Lower lobe of right lung (tissue), 2 donors: ENCODE results near the gene INPP4B. TPM values are rescaled to one million over a fixed set of nuclear protein-coding genes. Genes with fewer than 3 reads are reported as not detected.

Experiments used
- ATAC-seq, 2 donors: fragments of 200-7000 bp; cut with Tn5 transposase; one replicate each; pipeline ENCODE4 v1.9.1; 2020 to 2022; ENCODE audit warnings: mild to moderate bottlenecking in 2 of 2, moderate library complexity in 2 of 2
- DNase-seq: peaks from one replicate; pipeline ENCODE4 v3.0.0-alpha.2; 2020
- H3K27ac ChIP-seq: fragments of 200-600 bp; one replicate; pipeline ENCODE4 v1.8.0; 2022
- H3K27me3 ChIP-seq: fragments of 200-600 bp; one replicate; pipeline ENCODE4 v1.8.0; 2022; ENCODE audit warnings: low read depth
- H3K36me3 ChIP-seq: fragments of 200-600 bp; one replicate; pipeline ENCODE4 v1.8.0; 2022; ENCODE audit warnings: mild to moderate bottlenecking
- H3K4me1 ChIP-seq: fragments of 200-600 bp; one replicate; pipeline ENCODE4 v1.8.0; 2022
- H3K4me3 ChIP-seq: fragments of 200-600 bp; one replicate; pipeline ENCODE4 v1.8.0; 2022; ENCODE audit warnings: mild to moderate bottlenecking
- H3K9me3 ChIP-seq: fragments of 200-600 bp; one replicate; pipeline ENCODE4 v1.8.0; 2022
- intact Hi-C: fragments of 100-400 bp; cut with DNase I; formaldehyde crosslinking; loops from one replicate; pipeline ENCODE4 v1.11.0; 2022
- total RNA-seq: library from RNA; stranded (reverse); fragmentation: NEBNext Ultra II Directional; extraction: Animal tissue kit (Norgen Biotek cat#: 25700); gene quantifications from one replicate; pipeline ENCODE4 v1.2.1, GENCODE V29; 2021
- TF ChIP-seq, protein P1 (sequence below): fragments of 200-600 bp; IDR thresholded peaks from one replicate; pipeline ENCODE4 v1.8.0; 2022; ENCODE audit warnings: antibody characterized with exemption, mild to moderate bottlenecking
- donor health status: DM: no; HTN: yes; CAD: no; lungs with severe emphysema.

The INPP4B gene
- total RNA-seq, 1 donor from 2014 or later: 12.1 TPM

GRCh38 chr4:142687547-142688275, 158.4 kb downstream of the INPP4B start:
- TF ChIP-seq, protein P1, sequence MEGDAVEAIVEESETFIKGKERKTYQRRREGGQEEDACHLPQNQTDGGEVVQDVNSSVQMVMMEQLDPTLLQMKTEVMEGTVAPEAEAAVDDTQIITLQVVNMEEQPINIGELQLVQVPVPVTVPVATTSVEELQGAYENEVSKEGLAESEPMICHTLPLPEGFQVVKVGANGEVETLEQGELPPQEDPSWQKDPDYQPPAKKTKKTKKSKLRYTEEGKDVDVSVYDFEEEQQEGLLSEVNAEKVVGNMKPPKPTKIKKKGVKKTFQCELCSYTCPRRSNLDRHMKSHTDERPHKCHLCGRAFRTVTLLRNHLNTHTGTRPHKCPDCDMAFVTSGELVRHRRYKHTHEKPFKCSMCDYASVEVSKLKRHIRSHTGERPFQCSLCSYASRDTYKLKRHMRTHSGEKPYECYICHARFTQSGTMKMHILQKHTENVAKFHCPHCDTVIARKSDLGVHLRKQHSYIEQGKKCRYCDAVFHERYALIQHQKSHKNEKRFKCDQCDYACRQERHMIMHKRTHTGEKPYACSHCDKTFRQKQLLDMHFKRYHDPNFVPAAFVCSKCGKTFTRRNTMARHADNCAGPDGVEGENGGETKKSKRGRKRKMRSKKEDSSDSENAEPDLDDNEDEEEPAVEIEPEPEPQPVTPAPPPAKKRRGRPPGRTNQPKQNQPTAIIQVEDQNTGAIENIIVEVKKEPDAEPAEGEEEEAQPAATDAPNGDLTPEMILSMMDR: no peak
- Histone ChIP-seq H3K27ac (no peak overlapping the region), H3K9me3 (no peaks in the 10 kb centered on the region), H3K4me3 (no peak overlapping the region), H3K36me3 (no peaks in the 10 kb centered on the region), H3K4me1 (no peaks in the 10 kb centered on the region), H3K27me3 (no peaks in the 10 kb centered on the region)
- ATAC-seq (no peak), DNase-seq (no peak)
- intact Hi-C loops: no loop called here

GRCh38 chr4:142686081-142686480, 160.0 kb downstream of the INPP4B start:
- TF ChIP-seq, protein P1: no peak
- Histone ChIP-seq H3K9me3 (no peaks in the 10 kb centered on the region), H3K4me1 (no peaks in the 10 kb centered on the region), H3K36me3 (no peaks in the 10 kb centered on the region), H3K27ac (no peak overlapping the region), H3K4me3 (no peak overlapping the region), H3K27me3 (no peaks in the 10 kb centered on the region)
- ATAC-seq (no peak), DNase-seq (no peak)
- intact Hi-C loops: no loop called here

DNA sequence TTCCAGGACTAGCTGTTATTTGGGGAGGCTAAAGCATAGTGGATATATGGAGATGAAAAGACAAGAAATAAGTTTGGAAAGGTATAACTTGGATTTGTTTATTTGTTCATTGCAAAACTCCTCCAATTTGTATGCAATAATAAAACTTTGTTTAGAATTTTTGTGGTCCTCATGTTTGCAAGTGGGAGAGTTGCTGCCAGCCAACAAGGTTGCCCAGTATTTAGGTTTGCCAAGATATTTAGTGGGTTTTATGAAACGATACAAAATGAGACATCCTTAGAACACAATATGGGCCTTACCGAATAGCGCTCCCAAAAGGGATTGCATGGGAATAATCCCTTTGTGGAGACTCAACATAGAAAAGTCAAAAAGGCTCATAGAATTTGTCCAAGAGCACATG, 162.1 kb downstream of the INPP4B start:
- Histone ChIP-seq H3K4me3 (no peak overlapping the region), H3K27me3 (no peaks in the 10 kb centered on the region), H3K4me1 (no peaks in the 10 kb centered on the region), H3K9me3 (no peaks in the 10 kb centered on the region), H3K36me3 (no peaks in the 10 kb centered on the region), H3K27ac (no peak overlapping the region)
- DNase-seq (no peak), ATAC-seq (no peak)
- TF ChIP-seq, protein P1: no peak
- intact Hi-C loops: no loop called here

GRCh38 chr4:142683503-142683902, 162.6 kb downstream of the INPP4B start:
- Histone ChIP-seq H3K4me1 (no peaks in the 10 kb centered on the region), H3K36me3 (no peaks in the 10 kb centered on the region), H3K27ac (no peak overlapping the region), H3K9me3 (no peaks in the 10 kb centered on the region), H3K4me3 (no peak overlapping the region), H3K27me3 (no peaks in the 10 kb centered on the region)
- intact Hi-C loops: no loop called here
- DNase-seq (no peak), ATAC-seq (no peak)
- TF ChIP-seq, protein P1: no peak

DNA sequence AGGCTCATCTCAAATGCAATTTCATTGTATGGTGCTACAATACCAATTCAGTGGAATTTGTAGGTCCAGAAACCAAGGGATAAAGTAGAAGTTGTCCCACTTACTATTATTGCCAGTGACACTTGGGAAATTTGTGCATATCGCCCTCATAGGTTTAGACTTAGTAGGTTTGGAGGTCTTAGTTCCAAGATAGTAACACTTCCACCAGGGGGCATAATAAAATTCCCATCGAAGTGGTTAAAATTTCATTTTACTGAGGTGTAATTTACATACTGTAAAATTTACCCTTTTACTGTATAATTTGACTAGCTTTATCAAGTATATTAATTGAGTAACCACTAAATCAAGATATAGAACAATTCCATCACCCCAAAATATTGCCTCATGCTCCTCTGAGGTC, 174.6 kb downstream of the INPP4B start:
- Histone ChIP-seq H3K4me1 (no peaks in the 10 kb centered on the region), H3K27ac (no peak overlapping the region), H3K4me3 (no peak overlapping the region), H3K36me3 (no peaks in the 10 kb centered on the region), H3K27me3 (no peaks in the 10 kb centered on the region), H3K9me3 (peaks cover 34% of the 10 kb centered on the region)
- intact Hi-C loops: no loop called here
- TF ChIP-seq, protein P1: no peak
- ATAC-seq: no peak
- no peak for DNase-seq
